ENCODE results near the gene TMEM97.
A peak's percentile ranks its signal among the peaks of the same experiment; 100 is the strongest.

TMEM97 gene

GRCh38 chr17:28335201-28335958, 16.4 kb downstream of the TMEM97 start, which contains the start of the genes IFT20 and TNFAIP1:
TSS of gene IFT20 (minus strand) at chr17:28335472. CDS start at chr17:28331985, 3,487 bp downstream.
TSS of gene TNFAIP1 (plus strand) at chr17:28335761. CDS start at chr17:28339522, 3,761 bp downstream.
- peak within 1 kb of the TSS; percentile 83 to 99 (median 98) for H3K27ac ChIP-seq
- H3K4me3 ChIP-seq: peak within 1 kb of the TSS; percentile 79 to 99 (median 93)

DNA sequence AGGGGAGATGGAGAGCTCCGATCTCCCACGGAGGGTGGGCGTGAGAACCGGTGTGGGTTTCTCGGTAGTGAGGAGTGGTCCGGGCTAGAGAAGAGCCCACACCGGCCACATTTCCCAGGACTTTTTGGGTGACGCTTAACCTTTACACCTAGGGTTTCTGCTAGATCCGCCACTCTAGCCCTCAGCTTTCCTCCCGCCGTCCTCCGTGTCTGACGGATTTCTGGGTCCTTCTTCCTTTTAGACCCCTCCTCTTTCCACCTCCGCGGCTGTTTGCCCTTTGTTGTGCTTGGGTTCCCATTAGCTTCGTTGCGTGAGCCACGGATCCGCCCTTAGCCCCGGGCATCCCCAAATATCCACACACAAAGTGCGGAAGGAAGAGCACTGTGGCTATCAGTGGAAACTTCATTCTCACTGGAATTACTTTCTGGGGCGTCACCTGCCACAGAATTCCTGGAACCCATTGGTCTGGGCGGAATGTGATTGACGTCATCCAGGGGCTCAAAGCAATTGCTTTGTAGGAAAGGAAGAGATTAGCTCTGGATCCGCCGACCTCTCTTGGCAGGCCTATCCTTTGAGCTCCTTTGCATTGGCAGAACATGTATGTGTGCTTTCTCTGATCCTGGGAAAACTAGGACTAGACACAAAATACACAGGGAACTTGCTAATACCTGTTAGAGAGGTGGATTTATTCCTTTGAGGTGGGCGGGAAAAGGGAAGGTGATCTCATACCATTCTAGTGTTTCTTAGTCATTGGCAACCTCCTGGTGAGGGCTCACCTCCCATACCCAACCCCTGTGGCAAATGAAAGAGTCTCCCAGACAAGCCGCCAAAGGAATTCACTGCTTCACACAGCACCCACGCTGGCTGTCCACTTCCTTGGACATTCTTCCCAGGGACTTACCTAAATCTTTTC, 17.2 kb downstream of the TMEM97 start:
- Histone ChIP-seq H3K4me3 (peak overlapping the region; percentile 79 to 99 (median 93)), H3K27ac (peak overlapping the region; percentile 83 to 99 (median 98))

DNA sequence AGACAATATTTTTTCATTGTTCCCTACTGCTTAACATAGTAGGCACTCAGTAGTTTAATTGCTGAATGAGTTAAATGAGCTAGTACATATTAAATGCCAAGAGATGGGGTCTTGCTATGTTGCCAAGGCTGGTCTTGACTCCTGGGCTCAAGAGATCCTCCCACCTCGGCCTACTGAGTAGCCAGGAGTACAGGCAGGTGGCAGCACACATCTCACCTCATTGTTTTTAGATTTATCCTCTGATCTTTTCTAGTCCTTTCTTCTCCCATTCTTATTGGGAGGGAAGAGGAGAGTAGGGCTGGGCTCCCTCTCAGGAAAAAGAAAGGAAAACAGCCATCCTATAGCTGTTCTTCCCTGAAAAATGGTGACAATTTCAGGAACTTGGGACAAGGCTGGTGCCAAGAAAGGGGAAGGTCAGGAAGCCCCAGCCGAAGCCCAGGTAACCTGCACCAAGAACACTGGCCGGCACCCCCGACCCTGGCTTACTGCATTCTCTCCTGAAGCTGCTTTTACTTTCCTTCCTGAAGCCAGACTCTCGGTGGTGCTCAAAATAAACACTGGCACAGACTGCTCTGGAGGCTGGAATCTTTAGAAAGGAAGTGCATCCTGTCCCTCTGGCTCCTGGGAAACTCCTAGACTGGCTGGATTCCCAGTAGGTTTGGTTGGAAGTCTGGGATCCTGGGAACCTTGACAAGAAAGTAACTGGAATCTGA, 19.2 kb downstream of the TMEM97 start:
- peak overlapping the region in 1 of 7 experiments; percentile 6 for H3K4me3 ChIP-seq
- peak overlapping the region in 17 of 21 experiments; percentile 2 to 99 (median 58) for H3K27ac ChIP-seq

GRCh38 chr17:28338769-28339212, 19.8 kb downstream of the TMEM97 start:
- peak overlapping the region in 15 of 21 experiments; percentile 2 to 99 (median 53) for H3K27ac ChIP-seq
- H3K4me3 ChIP-seq: peak overlapping the region in 1 of 7 experiments; percentile 6

DNA sequence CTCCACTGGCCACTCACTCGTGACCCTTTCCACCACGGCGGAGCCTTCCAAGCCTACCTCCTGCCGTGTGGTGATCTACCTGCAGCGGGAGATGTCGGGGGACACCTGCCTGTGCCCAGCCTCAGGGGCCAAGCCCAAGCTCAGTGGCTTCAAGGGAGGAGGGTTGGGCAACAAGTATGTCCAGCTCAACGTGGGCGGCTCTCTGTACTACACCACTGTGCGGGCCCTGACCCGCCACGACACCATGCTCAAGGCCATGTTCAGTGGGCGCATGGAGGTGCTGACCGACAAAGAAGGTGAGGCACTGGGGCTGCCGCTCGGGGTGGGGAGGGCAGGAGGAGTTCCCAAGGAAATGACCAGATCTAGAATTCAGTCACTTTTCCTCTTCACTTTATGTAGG, 20.4 kb downstream of the TMEM97 start:
- no peak overlapping the region for H3K4me3 ChIP-seq

DNA sequence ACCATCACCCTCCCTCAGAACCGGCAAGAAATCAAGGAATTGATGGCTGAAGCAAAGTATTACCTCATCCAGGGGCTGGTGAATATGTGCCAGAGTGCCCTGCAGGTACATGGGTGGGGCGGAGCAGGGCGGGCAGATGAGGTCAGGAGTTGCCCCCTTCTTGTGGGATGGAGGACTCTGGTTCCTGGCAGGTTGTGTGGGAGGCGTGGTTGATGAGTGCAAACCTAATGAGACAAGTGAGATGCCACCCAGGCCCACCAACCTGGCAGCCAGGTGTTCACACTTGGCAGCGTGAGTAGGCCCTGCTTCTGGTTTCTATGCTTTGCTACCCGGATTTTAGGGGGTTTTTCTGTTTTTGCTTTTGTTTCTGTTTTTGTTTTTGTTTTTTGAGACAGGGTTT, 21.4 kb downstream of the TMEM97 start:
- H3K27ac ChIP-seq: peak overlapping the region in 3 of 21 experiments; percentile 60 to 98 (median 97)
- H3K4me3 ChIP-seq: no peak overlapping the region

More for the DNA sequence above, 20.4 kb downstream of the TMEM97 start:
- peak overlapping the region in 8 of 21 experiments; percentile 12 to 98 (median 36) for H3K27ac ChIP-seq

- H3K4me3 ChIP-seq: no peak overlapping the region
- peak overlapping the region in 1 of 21 experiments; percentile 17 for H3K27ac ChIP-seq
Measured at GRCh38 chr17:28341516-28341915, 22.5 kb downstream of the TMEM97 start.

DNA sequence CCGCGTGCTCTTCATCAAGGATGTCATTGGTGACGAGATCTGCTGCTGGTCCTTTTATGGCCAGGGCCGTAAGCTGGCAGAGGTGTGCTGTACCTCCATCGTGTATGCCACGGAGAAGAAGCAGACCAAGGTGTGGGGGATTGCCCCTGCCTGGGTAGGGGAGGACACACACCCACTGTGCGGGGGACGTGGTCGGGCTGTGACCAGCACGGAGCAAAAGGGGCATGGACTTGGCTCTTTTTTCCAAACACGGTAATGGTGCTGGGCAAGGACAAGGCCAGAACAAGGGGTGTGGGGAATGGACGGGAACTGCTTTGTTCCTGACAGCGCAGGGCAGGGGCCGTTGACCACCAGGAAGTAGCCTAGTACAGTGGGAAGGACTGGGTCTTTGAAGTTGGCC, 23.3 kb downstream of the TMEM97 start:
- Histone ChIP-seq H3K4me3 (no peak overlapping the region), H3K27ac (peak overlapping the region in 1 of 21 experiments; percentile 32)

- Histone ChIP-seq H3K27ac (peak overlapping the region in 1 of 21 experiments; percentile 25), H3K4me3 (no peak overlapping the region)
Measured at GRCh38 chr17:28343491-28343932, 24.5 kb downstream of the TMEM97 start.

DNA sequence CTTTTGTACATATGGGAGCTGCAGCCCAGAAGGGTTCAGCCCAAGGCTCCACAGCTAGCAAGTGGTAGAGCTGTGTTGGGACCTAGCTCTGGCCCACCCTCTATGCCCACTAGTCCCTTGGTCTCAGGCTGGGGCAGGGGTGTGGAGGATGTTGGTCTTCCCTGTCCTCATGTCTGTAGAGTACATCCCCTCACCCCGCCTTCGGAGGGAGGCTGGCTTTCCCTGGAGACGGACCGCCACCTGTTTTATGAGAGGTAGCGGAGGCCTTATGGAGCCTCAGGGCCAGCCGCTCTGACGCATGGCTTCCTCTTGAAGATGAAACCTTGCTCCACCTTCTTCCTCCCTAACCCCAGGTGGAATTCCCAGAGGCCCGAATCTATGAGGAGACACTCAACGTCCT, 25.0 kb downstream of the TMEM97 start:
- H3K27ac ChIP-seq: no peak overlapping the region

DNA sequence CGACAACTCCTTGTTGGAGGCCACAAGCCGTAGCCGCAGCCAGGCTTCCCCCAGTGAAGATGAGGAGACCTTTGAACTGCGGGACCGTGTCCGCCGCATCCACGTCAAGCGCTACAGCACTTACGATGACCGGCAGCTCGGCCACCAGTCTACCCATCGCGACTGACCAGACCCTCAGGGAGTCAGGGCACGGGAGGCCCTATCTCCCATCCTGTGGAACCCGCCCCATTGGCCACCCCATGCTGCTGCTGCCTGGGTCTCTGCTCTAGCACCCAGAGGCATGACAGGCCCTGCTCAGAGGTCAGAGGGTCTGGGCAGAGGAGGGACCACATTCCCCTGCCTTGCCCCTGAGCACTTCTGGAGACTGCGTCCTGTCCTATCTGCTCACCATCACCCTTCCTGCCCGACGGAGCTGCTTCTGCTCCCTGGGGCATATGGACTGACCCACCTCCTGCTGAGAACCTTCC, 25.5 kb downstream of the TMEM97 start:
- no peak overlapping the region for H3K27ac ChIP-seq

More for the DNA sequence above, 25.0 kb downstream of the TMEM97 start:
- no peak overlapping the region for H3K4me3 ChIP-seq

DNA sequence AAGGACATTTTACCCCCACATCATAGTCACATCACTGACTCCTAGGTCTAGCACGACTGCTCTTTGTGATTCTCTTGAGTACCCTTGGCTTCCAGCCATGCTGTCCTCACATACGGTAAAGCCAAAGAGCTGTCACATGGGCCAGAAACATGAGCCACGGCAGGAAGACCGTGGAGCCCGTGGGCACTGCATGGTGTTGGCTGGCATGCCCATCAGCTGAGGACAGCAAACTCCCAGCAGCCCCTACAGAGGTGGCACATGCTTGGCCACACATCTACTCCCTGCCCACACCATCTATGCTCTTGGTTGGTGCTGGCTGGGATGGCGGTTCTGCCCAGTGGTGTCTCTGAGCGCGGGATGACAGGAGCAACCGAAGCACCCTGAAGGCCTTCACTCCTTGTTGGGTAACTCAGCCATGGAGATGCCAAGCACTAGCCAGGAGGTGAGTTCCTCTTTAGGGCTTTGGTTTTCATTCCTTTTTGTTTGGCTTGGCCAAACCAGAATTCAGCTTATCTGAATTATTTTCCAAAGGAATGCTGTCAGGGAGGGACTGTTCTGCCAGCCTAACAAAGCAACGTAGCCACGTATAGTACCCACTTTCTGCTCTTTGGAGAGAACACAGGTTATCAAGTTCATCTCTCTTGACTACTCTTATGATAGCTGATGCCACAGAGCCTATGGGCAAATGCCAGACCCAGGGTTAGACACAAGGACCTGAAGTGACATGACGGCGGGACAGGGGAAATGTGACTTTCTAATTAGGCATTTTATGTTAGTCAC, 26.6 kb downstream of the TMEM97 start:
- Histone ChIP-seq H3K27ac (peak overlapping the region in 7 of 21 experiments; percentile 5 to 61 (median 32)), H3K4me3 (no peak overlapping the region)

More for the DNA sequence above, 25.5 kb downstream of the TMEM97 start:
- no peak overlapping the region for H3K4me3 ChIP-seq

GRCh38 chr17:28346199-28346580, 27.2 kb downstream of the TMEM97 start:
- peak overlapping the region in 5 of 21 experiments; percentile 5 to 61 (median 35) for H3K27ac ChIP-seq
- H3K4me3 ChIP-seq: no peak overlapping the region

DNA sequence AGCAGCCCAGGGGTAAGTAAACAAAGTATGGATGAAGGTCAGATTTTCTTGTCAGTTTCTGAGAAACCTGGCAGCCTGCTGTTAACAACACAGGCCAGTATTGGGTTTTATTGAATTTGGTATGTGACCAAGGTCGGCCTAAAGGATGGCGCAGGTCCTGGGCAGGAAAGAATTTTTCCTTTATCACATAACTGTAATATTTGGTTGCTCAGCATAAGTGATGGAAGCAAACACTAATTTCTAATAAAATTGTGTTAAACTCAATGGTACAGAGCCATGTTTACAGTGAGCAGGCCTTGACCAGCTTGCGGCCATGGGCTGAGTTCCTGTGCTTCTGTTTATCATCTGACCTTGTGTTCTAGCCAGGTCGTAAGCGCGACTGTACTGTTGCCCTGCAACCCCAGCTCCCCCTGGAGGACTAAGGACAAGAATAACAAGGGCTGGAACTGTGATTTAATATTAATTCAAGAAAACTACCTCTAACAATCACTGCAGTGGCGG, 27.8 kb downstream of the TMEM97 start:
- Histone ChIP-seq H3K27ac (peak overlapping the region in 5 of 21 experiments; percentile 8 to 61 (median 36)), H3K4me3 (no peak overlapping the region)

DNA sequence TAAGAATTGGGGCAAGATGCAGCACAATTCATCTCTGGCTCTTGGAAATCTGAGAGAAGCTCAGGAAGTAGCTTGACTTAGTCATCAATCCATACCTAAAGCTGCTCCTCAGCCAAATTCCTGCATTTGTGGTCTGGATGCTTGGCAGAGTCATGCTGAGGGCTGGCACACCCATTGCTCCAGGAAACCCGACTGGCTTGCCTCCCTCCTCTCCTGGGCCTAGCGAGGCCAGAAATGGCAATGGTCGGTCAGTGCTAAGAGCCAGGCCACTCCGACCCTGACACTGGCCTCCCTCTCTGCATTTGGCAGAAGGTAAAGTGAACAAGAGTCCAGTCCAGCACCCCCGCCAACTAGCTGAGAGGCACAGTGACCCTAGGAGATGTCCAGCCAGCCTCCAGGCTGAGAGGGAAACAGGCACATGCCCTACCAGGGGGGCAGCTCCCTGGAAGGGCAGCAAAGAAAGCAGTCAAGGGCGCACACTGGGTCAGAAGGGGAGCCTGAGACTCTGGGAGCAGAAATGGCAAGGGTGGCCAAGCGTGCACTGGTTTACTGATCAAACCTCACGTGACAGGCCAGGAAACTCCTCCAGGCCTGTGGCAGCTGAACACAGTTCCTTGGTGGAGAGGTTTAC, 28.4 kb downstream of the TMEM97 start:
- H3K27ac ChIP-seq: peak overlapping the region in 11 of 21 experiments; percentile 0 to 63 (median 46)
- no peak overlapping the region for H3K4me3 ChIP-seq

GRCh38 chr17:28348979-28349378, 30.0 kb downstream of the TMEM97 start:
- no peak overlapping the region for H3K4me3 ChIP-seq
- H3K27ac ChIP-seq: no peak overlapping the region

DNA sequence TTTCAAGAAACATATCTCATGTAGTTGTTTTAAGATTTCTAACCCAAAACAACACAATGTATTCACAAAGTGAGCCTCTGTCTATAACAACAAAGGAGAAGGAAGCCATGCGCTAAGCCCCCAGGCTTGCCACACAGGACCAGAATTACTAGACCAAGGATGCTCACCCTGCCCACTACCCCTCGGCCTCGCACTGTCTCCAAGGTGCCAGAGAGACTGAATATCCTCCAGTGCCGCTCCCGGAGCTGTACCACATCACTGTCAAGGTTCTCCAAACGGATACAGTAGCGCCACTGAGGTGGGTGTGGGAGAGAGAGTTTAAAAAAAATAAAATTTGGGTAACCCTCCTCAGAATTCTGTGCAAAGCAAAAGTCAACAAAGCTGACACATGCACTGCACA, 31.3 kb downstream of the TMEM97 start:
- H3K27ac ChIP-seq: no peak overlapping the region

More for the DNA sequence above, 31.3 kb downstream of the TMEM97 start:
- no peak overlapping the region for H3K4me3 ChIP-seq
